GM12878 (cell line): Measurements from ENCODE around the gene NOVA1. TPM values are rescaled to one million over a fixed set of nuclear protein-coding genes. Genes with fewer than 3 reads are reported as not detected.

ENCODE experiments used
- ATAC-seq: fragments of 200-7000 bp; cut with Tn5 transposase; 3 replicates; pipeline ENCODE4 v1.9.1; 2020; ENCODE audit warnings: mild to moderate bottlenecking, moderate library complexity
- BruUV-seq: library from RNA; stranded (reverse); fragments of 400-500 nt; replicated peaks from 2 replicates; lab custom pipeline; 2021; lab: Mats Ljungman, UMichigan
- CTCF ChIA-PET: fragments of 300-600 bp; sonication (Branson Sonifier 250); formaldehyde crosslinking; extraction: SDS; loops from one replicate; lab custom pipeline; 2021; ENCODE audit warnings: inconsistent platforms; lab: Yijun Ruan, JAX
- POLR2A ChIA-PET: fragments of 350-600 bp; formaldehyde crosslinking; extraction: SDS; loops from one replicate; lab custom pipeline; 2021; ENCODE audit warnings: inconsistent platforms; lab: Charles Lee
- RAD21 ChIA-PET: fragments of 300-600 bp; sonication (Branson Sonifier 250); formaldehyde crosslinking; loops from one replicate; lab custom pipeline; 2023; ENCODE audit warnings: antibody characterized with exemption; ENCODE audit not compliant: unreplicated experiment; lab: Charles Lee
- SMC1A ChIA-PET: fragments of 300-600 bp; sonication (Branson Sonifier 250); formaldehyde crosslinking; loops from one replicate; lab custom pipeline; 2023; ENCODE audit not compliant: unreplicated experiment, uncharacterized antibody; lab: Charles Lee
- DNase-seq: peaks from one replicate; pipeline ENCODE4 v3.0.0-alpha.2; 2011; ENCODE audit warnings: low read depth, low spot score
- FAIRE-seq: peaks from 3 replicates; lab custom pipeline; 2011; peaks lifted over from hg19 to GRCh38; lab: Jason Lieb, UNC
- H2AFZ ChIP-seq: 2 replicates; pipeline ENCODE4 v1.6.0; 2011; ENCODE audit warnings: low read depth, low read length, control low read depth; ENCODE audit not compliant: control insufficient read depth
- H3K27ac ChIP-seq: 2 replicates; pipeline ENCODE4 v1.5.1; 2011; ENCODE audit warnings: control low read depth; ENCODE audit not compliant: control insufficient read depth, insufficient read depth
- H3K27me3 ChIP-seq, 2 experiments: replicated peaks in 1 of 2; 2 replicates each; pipeline versions ENCODE4 v1.6.0 to v1.6.1; 2011; ENCODE audit warnings: low read length in 1 of 2; ENCODE audit not compliant: control insufficient read depth in 2 of 2, insufficient read depth in 2 of 2
- H3K36me3 ChIP-seq, 2 experiments: 2 replicates each; pipeline ENCODE4 v1.5.1; 2011; ENCODE audit warnings: low read length in 1 of 2; ENCODE audit not compliant: control insufficient read depth in 2 of 2, insufficient read depth in 2 of 2
- H3K4me1 ChIP-seq: 2 replicates; pipeline ENCODE4 v1.6.1; 2011; ENCODE audit warnings: mild to moderate bottlenecking, low read length, moderate library complexity, mixed read lengths; ENCODE audit not compliant: control insufficient read depth, insufficient read depth
- H3K4me2 ChIP-seq: 2 replicates; pipeline ENCODE4 v1.6.0; 2011; ENCODE audit warnings: control low read depth; ENCODE audit not compliant: control insufficient read depth, insufficient read depth
- H3K4me3 ChIP-seq: fragments of 200-600 bp; sonication (generic); 2 replicates; pipeline ENCODE4 v1.5.1; 2016
- H3K79me2 ChIP-seq: 2 replicates; pipeline ENCODE4 v1.6.0; 2011; ENCODE audit warnings: low read length; ENCODE audit not compliant: control insufficient read depth, insufficient read depth
- H3K9ac ChIP-seq: 2 replicates; pipeline ENCODE4 v1.8.0; 2011; ENCODE audit warnings: low read length, control low read depth, mixed read lengths; ENCODE audit not compliant: control insufficient read depth, insufficient read depth
- H3K9me3 ChIP-seq: replicated peaks from 3 replicates; pipeline ENCODE4 v1.5.1; 2011; ENCODE audit warnings: mild to moderate bottlenecking, low read length; ENCODE audit not compliant: control insufficient read depth, insufficient read depth
- H4K20me1 ChIP-seq: 2 replicates; pipeline ENCODE4 v1.6.0; 2011; ENCODE audit not compliant: control insufficient read depth, insufficient read depth
- ASH2L ChIP-seq: fragments of 300-600, 200-600 bp; sonication (generic); IDR thresholded peaks from 2 replicates; pipeline ENCODE4 v1.6.1; 2017; ENCODE audit warnings: low read depth, mild to moderate bottlenecking, borderline replicate concordance
- ATF7 ChIP-seq: fragments of 450-650 bp; IDR thresholded peaks from 2 replicates; pipeline ENCODE4 v1.6.1; 2016; ENCODE audit warnings: low read depth, mild to moderate bottlenecking
- BHLHE40 ChIP-seq, 2 experiments: fragments of 450-650 bp in 1 of 2; IDR thresholded peaks; 2 replicates each; pipeline ENCODE4 v1.6.1; 2011 to 2017; ENCODE audit warnings: low read depth in 2 of 2, borderline replicate concordance in 1 of 2, improper control_type of control experiment in 1 of 2, low read length in 1 of 2, mild to moderate bottlenecking in 1 of 2
- BRCA1 ChIP-seq: IDR thresholded peaks from 2 replicates; pipeline ENCODE4 v1.6.1; 2011; ENCODE audit warnings: low read depth, low read length, improper control_type of control experiment
- CHD1 ChIP-seq: IDR thresholded peaks from 2 replicates; pipeline ENCODE4 v1.6.1; 2012; ENCODE audit warnings: low read depth, low read length, improper control_type of control experiment
- EZH2 ChIP-seq: IDR thresholded peaks from 2 replicates; pipeline ENCODE4 v1.6.1; 2012; ENCODE audit warnings: low read depth, mild to moderate bottlenecking, control low read depth, inconsistent platforms, low read length, borderline replicate concordance; ENCODE audit not compliant: control insufficient read depth
- FOXK2 ChIP-seq: fragments of 450-650 bp; IDR thresholded peaks from 2 replicates; pipeline ENCODE4 v1.6.1; 2017; ENCODE audit warnings: mild to moderate bottlenecking, moderate library complexity
- NFYB ChIP-seq: IDR thresholded peaks from 2 replicates; pipeline ENCODE4 v1.6.1; 2011; ENCODE audit warnings: low read depth, mild to moderate bottlenecking, low read length, improper control_type of control experiment, moderate library complexity; ENCODE audit not compliant: insufficient read depth
- NKRF ChIP-seq: fragments of 450-650 bp; conservative IDR thresholded peaks from 2 replicates; pipeline ENCODE4 v1.6.1; 2017; ENCODE audit warnings: mild to moderate bottlenecking, moderate library complexity
- NR2C2 ChIP-seq: IDR thresholded peaks from 2 replicates; pipeline ENCODE4 v1.6.1; 2011; ENCODE audit warnings: borderline replicate concordance, low read depth; ENCODE audit not compliant: control insufficient read depth, insufficient read length
- POU2F2 ChIP-seq: IDR thresholded peaks from 3 replicates; pipeline ENCODE4 v1.6.1; 2011; ENCODE audit warnings: low read depth, mild to moderate bottlenecking, low read length, borderline replicate concordance
- RUNX3 ChIP-seq: IDR thresholded peaks from 2 replicates; pipeline ENCODE4 v1.6.1; 2012; ENCODE audit warnings: low read length, inconsistent platforms
- SREBF2 ChIP-seq: IDR thresholded peaks from 2 replicates; pipeline ENCODE4 v1.6.1; 2012; ENCODE audit warnings: mild to moderate bottlenecking, low read length
- TCF12 ChIP-seq: IDR thresholded peaks from 2 replicates; pipeline ENCODE4 v1.6.1; 2011; ENCODE audit warnings: low read depth, mild to moderate bottlenecking, low read length
- WRNIP1 ChIP-seq: IDR thresholded peaks from 2 replicates; pipeline ENCODE4 v1.6.1; 2011; ENCODE audit warnings: low read depth, low read length, improper control_type of control experiment, borderline replicate concordance
- ZBTB4 ChIP-seq: fragments of 450-650 bp; formaldehyde crosslinking; IDR thresholded peaks from 2 replicates; pipeline ENCODE4 v1.4.0; 2022; ENCODE audit warnings: mild to moderate bottlenecking, moderate library complexity
- in situ Hi-C: fragments of 300-500 bp; cut with MboI; formaldehyde crosslinking; loops from 9 replicates; pipeline ENCODE4 v1.14.3; 2018; ENCODE audit warnings: mixed read lengths
- intact Hi-C: fragments of 100-400 bp; cut with micrococcal nuclease; formaldehyde crosslinking; loops from one replicate; pipeline ENCODE4 v1.14.2; 2022; ENCODE audit not compliant: unreplicated experiment
- polyA plus RNA-seq, 11 experiments: library from polyadenylated mRNA; depleted of rRNA in 4 of 11; unstranded in 6 of 11; stranded (reverse) in 5 of 11; fragments of >200 nt; fragmentation: Nextera tagmentation in 4 of 11; fragmentation: Illumina TruSeq in 1 of 11; extraction: Ambion mirVana in 4 of 11; extraction: Trizol in 1 of 11; gene quantifications; 1 replicate in 1 of 11; 2 replicates in 10 of 11; pipeline versions ENCODE4 v1.2.1 to v1.2.3, GENCODE V29; 2011 to 2016; ENCODE audit warnings: inconsistent platforms in 2 of 11, missing spikeins in 2 of 11, low read depth in 1 of 11
- total RNA-seq, 4 experiments: library from RNA; depleted of rRNA in 3 of 4; stranded (reverse); fragments of >200 nt in 3 of 4; fragmentation: Illumina TruSeq in 1 of 4; extraction: Trizol in 1 of 4; gene quantifications; 2 replicates each; pipeline versions ENCODE4 v1.2.1 to v1.2.3, GENCODE V29; 2013 to 2021

NOVA1 gene
- total and polyA plus RNA-seq, 10 of the 15 experiments (the other 5 are each of a cell fraction or from before 2014, with no cell fraction given) = 0.05 to 0.41 TPM; not detected in 8

GRCh38 chr14:26548406-26548805 is 49.4 kb downstream of the NOVA1 start:
- BruUV-seq = no TSS peak
- intact Hi-C loops (no loop called here), in situ Hi-C loops (no loop called here)
- Histone ChIP-seq H3K27me3 (no peaks in the 10 kb centered on the region), H3K36me3 (no peaks in the 10 kb centered on the region), H3K4me2 (no peak overlapping the region), H4K20me1 (no peaks in the 10 kb centered on the region), H3K4me3 (no peak overlapping the region), H3K79me2 (no peaks in the 10 kb centered on the region), H2AFZ (no peak overlapping the region), H3K27ac (no peak overlapping the region), H3K9me3 (no peaks in the 10 kb centered on the region; the same call in 2 of the 3 replicates), H3K9ac (no peak overlapping the region), H3K4me1 (no peaks in the 10 kb centered on the region)
- ChIA-PET CTCF (no interaction called here), RAD21 (no interaction called here), SMC1A (interaction anchor here (0.6 kb wide), 1 partner anchor 292 kb away, joined by 3 read pairs; no protein-coding TSS in a partner anchor), POLR2A (no interaction called here)
- FAIRE-seq (no peak), DNase-seq (no peak), ATAC-seq (no peak)
- TF ChIP-seq ZBTB4 = no peak
- TF ChIP-seq NR2C2 = no peak
- no peak for TF ChIP-seq BHLHE40 (IDR thresholded peaks at IDR 0.05; ENCODE audit: borderline replicate concordance in 1 of 2, low read depth in 2 of 2, low read length in 1 of 2)
- TF ChIP-seq FOXK2 = no peak
- no peak for TF ChIP-seq ASH2L
- TF ChIP-seq RUNX3 = no peak
- TF ChIP-seq NKRF = no peak
- TF ChIP-seq ATF7 = no peak
- no peak for TF ChIP-seq SREBF2
- TF ChIP-seq EZH2 = no peak
- TF ChIP-seq WRNIP1 = no peak
- no peak for TF ChIP-seq NFYB
- no peak for TF ChIP-seq BRCA1
- TF ChIP-seq POU2F2 = no peak
- no peak for TF ChIP-seq TCF12
- no peak for TF ChIP-seq CHD1
- TF ChIP-seq, all 136 proteins: peak for 0
